ENCODE results near the gene GALC. TPM values are rescaled to one million over a fixed set of nuclear protein-coding genes. Genes with fewer than 3 reads are reported as not detected.
A peak's percentile ranks its signal among the peaks of the same experiment; 100 is the strongest.

The GALC gene
- total and polyA plus RNA-seq, 7 donors: 3.0 to 22.8 (median 11.3) TPM

DNA sequence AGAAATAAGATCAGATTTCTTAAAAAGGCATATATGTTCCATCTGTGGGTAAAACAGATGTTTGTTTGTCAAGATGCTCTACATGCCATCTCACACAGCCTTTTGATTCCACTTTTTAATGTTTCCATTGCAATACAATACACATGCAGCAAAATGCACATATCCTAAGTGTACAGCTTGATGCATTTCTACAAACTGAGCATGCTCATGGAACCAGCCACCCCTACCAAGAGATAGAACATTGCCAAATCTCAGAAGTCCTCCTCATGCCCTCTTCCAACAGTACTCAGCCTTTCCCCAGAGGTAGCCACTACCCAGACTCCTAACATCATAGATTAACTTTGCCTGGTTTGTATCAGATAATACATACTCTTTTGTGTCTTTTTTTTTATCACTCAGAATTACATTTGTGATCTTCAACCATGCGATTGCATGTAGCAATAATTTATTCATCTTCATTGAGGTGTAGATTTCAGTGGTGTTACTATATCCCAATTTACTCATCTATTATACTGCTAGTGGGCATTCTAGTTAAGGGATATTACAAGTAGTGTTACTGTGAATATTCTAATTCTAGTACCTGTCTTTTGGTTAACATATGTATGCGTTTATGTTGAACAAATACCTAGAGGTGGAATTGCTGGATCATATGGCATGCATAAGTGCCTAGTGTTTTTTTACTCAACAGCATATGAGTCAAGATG is 15.2 kb upstream of the GALC start:
- intact Hi-C loops (cut with DNase I): no loop called here
- no peaks in the 10 kb centered on the region for H3K9me3 ChIP-seq
- no peak for DNase-seq
- no peaks in the 10 kb centered on the region for H3K36me3 ChIP-seq
- H3K4me1 ChIP-seq: no peaks in the 10 kb centered on the region
- H3K4me3 ChIP-seq: no peak overlapping the region
- no peaks in the 10 kb centered on the region for H3K27me3 ChIP-seq
- no peak overlapping the region for H3K27ac ChIP-seq
- WGBS, 2 donors: 93% methylated on average over 2 of the region's 2 CpGs
- TF ChIP-seq, protein P1, sequence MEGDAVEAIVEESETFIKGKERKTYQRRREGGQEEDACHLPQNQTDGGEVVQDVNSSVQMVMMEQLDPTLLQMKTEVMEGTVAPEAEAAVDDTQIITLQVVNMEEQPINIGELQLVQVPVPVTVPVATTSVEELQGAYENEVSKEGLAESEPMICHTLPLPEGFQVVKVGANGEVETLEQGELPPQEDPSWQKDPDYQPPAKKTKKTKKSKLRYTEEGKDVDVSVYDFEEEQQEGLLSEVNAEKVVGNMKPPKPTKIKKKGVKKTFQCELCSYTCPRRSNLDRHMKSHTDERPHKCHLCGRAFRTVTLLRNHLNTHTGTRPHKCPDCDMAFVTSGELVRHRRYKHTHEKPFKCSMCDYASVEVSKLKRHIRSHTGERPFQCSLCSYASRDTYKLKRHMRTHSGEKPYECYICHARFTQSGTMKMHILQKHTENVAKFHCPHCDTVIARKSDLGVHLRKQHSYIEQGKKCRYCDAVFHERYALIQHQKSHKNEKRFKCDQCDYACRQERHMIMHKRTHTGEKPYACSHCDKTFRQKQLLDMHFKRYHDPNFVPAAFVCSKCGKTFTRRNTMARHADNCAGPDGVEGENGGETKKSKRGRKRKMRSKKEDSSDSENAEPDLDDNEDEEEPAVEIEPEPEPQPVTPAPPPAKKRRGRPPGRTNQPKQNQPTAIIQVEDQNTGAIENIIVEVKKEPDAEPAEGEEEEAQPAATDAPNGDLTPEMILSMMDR (IDR thresholded peaks at IDR 0.05): no peak
- TF ChIP-seq POLR2A (IDR thresholded peaks at IDR 0.05) (no peak), POLR2AphosphoS5 (IDR thresholded peaks at IDR 0.05) (no peak), EP300 (IDR thresholded peaks at IDR 0.05) (no peak)

DNA sequence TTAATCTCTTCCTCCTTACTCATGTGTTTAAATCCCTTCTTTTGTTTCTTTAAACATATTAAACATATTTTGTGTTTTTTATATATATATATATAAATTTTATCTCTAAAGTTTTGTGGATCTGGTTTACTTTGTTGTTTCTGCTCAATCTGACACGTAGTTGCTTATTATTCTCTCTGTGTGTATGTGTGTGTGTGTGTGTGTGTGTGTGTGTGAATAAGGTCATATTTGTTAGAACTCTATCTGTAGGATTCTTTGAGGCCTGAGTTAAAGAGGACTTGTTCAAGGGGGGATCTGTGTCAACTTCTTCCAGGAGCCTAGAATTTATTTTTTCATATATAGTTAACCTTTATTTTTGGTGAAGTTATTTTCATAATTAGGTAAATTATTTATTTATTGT is 14.6 kb upstream of the GALC start:
- Histone ChIP-seq H3K9me3 (no peaks in the 10 kb centered on the region), H3K4me3 (no peak overlapping the region), H3K27me3 (no peaks in the 10 kb centered on the region), H3K4me1 (no peaks in the 10 kb centered on the region), H3K27ac (no peak overlapping the region), H3K36me3 (no peaks in the 10 kb centered on the region)
- no peak for DNase-seq
- no peak for TF ChIP-seq POLR2A (IDR thresholded peaks at IDR 0.05)
- TF ChIP-seq EP300 (IDR thresholded peaks at IDR 0.05): no peak
- WGBS, 2 donors: 61 to 74% methylated on average over 1 of the region's 1 CpG
- intact Hi-C loops (cut with DNase I): no loop called here

DNA sequence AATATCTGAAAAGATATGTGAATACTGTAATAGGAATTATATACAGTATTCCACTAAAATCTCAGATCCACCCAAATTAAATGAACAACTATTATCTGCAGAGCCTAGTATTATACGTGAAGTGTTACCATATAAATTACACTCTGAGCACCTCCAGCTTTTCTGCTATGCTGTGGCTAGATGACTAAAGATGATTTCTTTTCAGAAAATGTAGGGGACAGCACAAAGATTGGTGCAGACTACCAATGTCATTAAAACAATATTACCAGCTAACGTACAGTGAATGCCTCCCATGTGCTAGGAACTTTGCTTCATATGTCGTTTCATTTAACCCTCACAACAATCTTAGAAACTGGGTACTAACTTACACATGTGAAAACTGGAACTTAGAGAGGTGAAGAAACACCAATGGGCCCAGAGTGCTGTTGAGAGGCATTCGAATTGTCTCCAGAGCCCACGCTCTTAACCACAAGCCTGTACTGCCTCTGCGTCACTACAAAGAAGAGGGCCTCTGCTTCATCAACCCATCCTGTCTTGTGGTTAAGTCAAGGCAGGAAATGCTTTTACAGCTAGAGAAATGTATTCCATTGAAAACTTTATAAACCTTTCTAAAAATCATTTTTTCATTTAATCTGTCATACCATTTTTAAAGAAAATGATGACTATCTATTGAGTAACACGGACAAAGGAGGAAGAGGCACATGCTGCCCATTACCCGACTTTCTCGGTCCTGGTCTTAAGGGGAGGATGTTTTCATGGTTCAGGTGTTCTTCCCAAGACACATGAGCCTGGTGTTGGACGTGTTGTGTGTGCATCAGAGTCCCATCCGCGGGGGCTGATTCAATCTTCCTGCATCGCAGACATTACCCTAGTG is 13.2 kb upstream of the GALC start:
- Histone ChIP-seq H3K36me3 (no peaks in the 10 kb centered on the region), H3K9me3 (no peaks in the 10 kb centered on the region), H3K4me1 (no peaks in the 10 kb centered on the region), H3K4me3 (peak overlapping the region in 1 of 4 donors; percentile 10), H3K27ac (peak overlapping the region in 1 of 4 donors; percentile 37), H3K27me3 (no peaks in the 10 kb centered on the region)
- WGBS, 2 donors: 56 to 86% methylated on average over 13 of the region's 13 CpGs
- no peak for DNase-seq
- TF ChIP-seq POLR2AphosphoS5 (IDR thresholded peaks at IDR 0.05) (peak in 1 of 4 donors; percentile 33), POLR2A (IDR thresholded peaks at IDR 0.05) (no peak), EP300 (IDR thresholded peaks at IDR 0.05) (no peak)
- TF ChIP-seq, protein P1 (IDR thresholded peaks at IDR 0.05): no peak
- intact Hi-C loops (cut with DNase I): no loop called here

DNA sequence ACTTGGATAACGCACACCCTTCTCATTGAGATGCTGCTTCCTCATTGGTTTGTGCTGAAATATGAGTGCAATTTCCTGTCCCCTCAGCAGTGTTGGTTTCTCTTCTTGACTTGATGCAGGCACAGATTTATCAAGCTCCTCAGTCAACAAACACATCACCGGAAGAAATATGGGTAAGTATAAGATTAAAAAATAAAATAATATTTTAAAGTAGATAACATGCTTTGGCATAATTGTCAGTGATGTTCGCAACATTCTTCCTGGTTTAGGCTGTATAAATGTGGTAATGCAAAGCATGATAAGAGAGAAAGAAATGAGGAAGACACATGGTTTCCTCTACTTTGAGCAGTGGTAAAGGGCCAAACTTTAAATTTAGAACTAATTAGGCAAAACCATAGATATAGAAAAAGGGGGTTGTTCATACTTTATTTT is 12.1 kb upstream of the GALC start, which contains the start of gene GPR65:
Gene GPR65 (plus strand): TSS at position 86 of the 432 bp plus-strand sequence. CDS start 5,713 bp downstream, outside the sequence.
- Histone ChIP-seq H3K4me1 (no peaks in the 10 kb centered on the region), H3K27ac (peak within 1 kb of the TSS in 3 of 4 donors; percentile 14 to 37 (median 36)), H3K27me3 (no peaks in the 10 kb centered on the region), H3K36me3 (no peaks in the 10 kb centered on the region), H3K4me3 (peak within 1 kb of the TSS in 2 of 4 donors; percentile 4 to 10), H3K9me3 (no peaks in the 10 kb centered on the region)
- DNase-seq: no peak
- WGBS, 2 donors: 29 to 56% methylated on average over 3 of the region's 3 CpGs
- intact Hi-C loops (cut with DNase I): no loop called here
- TF ChIP-seq POLR2AphosphoS5 (IDR thresholded peaks at IDR 0.05): peak in 3 of 4 donors; percentile 17 to 51 (median 24)
- no peak for TF ChIP-seq EP300 (IDR thresholded peaks at IDR 0.05)
- TF ChIP-seq, protein P1 (IDR thresholded peaks at IDR 0.05): no peak
- peak in 1 of 2 donors; percentile 30 for TF ChIP-seq POLR2A (IDR thresholded peaks at IDR 0.05)

DNA sequence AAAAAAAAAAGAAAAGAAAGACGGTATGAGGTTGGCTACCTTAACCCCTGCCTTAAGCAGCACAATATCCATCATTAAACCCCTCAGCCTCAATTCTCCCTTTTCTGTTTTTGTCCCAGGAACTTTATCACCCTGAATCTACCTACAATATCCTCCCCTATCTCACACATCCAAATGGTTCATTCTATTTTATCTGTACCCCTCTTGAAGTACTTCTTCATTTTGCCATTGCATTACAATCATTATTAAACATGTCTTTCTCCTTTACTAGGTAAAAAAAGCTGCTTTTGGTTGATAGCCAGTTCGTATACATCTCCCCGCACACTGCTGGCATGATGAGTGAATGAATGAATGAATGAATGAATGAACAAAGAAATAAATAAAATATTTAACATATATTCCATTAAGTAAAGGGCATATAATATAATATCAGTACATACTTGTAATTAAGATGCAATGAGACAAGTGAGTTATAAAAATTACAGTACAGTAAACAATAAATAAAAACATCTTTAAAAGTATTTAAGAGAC is 11.6 kb upstream of the GALC start:
- Histone ChIP-seq H3K27me3 (no peaks in the 10 kb centered on the region), H3K4me1 (no peaks in the 10 kb centered on the region), H3K36me3 (no peaks in the 10 kb centered on the region), H3K9me3 (no peaks in the 10 kb centered on the region), H3K4me3 (no peak overlapping the region), H3K27ac (no peak overlapping the region)
- intact Hi-C loops (cut with DNase I): no loop called here
- TF ChIP-seq POLR2AphosphoS5 (IDR thresholded peaks at IDR 0.05) (no peak), POLR2A (IDR thresholded peaks at IDR 0.05) (no peak), EP300 (IDR thresholded peaks at IDR 0.05) (no peak)
- TF ChIP-seq, protein P1 (IDR thresholded peaks at IDR 0.05): no peak
- 65 to 84% methylated on average over 3 of the region's 3 CpGs for WGBS, 2 donors
- no peak for DNase-seq

Data from sigmoid colon (tissue), 7 donors.